Measurements from ENCODE around the gene SCN2A.
"Not testable (repeated sequence)": the region's sequence is repeated elsewhere in the genome, so short reads cannot be mapped to it uniquely, and the experiment has no call there.

The SCN2A gene

DNA sequence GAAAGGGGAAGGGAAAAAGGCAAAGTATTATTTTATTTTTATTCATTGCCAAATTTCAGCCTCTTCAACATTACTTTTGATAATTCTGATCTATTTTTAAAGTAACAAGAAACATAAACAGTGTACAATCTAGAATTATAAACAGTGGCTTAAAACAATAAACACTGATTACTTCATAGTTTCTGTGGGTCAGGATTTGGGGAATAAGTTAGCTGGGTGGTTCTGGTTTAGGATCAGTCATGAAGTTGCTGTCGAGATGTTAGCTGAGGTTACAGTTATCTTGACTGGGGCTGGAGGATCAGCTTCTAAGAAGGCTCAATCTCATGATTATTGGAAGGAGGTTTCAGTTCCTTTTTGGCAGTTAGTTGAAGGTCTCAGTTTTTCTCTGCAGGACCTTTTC lies 109.2 kb downstream of the SCN2A start:
- DNase-seq, result no peak

DNA sequence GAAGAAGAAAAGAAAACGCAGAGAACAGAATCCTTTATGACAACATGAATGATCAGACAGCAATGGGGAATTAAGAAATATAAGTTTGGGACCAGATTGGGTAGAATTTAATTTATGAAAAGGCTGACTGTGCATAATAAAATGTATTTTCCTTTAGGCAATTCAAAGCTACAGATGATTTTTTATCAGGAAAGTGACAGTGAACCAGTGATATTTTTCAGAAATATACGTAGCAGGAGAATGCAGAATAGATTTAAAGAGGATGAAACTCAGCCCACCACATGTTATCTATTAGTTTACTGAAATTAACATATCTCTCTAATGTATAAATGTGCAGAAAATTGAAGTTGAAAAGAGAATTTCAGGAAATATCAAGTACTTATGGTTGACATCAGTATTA lies 110.0 kb downstream of the SCN2A start:
- DNase-seq, result no peak

DNA sequence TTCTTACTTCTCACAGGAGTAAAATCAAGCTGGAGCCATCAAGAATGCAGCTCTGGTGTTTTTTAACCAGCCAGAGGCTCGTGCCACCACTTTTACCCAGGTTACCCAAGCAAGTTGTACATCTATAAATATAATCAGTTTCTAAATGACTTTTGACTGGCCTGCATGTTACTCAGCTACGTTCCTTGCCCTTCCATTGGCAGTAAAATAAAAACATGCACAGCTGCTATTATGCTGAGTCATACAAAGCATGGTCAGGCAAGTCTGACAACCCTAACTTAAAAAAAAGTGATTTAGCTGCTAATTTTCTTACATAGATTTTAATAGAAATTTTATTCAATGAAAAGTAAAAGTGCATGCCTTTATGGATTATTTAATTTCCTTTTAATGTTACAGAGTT lies 118.5 kb downstream of the SCN2A start:
- DNase-seq, result no peak

DNA sequence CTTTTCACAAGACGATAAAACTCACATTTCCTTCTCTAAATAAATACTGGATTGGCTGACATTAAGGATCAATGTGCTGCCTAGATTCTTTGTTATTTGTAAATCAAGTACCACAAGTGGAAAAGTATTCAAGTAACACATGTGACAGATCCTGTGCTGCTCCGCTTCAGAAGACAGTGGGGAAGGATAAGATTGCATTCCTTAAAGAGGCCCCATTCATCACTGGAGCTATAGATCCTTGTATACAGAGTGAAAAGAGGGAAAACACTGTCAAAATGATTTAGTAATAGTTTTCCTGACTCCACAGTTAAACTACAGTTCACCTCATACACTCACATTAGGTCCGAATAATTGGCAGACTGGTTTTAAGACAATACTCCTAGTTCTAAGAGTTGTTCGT lies 122.3 kb downstream of the SCN2A start:
- DNase-seq, result no peak

DNA sequence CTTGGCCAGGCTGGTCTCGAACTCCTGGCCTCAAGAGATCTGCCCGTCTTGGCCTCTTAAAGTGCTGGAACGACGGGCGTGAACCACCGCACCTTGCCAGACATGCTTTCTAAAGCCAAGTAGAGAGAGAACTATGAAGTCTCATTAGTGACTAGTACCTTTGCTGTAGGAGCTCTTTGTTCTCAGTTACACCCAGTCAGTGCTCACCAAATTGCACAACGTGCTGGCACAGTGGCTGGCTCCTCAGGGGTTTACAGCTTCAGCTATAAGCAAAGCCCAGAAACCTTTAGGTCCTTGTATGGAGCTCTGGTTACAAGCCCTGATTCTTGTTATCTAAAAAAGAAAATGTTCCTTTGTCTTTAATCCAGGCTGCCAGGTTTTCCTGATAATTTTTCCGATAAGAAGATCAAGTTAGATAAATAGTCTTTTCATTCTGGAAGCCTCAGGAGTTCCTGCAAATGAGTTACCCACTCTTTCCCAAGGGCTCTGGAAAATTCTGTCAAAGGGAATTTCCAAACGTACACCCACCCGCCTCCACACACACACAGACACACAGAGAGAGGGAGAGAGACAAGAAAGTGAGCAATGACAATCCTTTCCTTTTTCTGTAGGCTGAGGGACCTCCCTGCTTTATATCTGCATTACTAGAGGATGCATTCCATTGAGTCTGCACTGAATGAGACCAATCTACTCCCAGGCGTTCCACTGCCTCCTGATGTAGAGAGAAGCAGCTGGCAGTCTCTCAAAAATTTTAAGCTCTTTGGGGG lies 130.1 kb downstream of the SCN2A start:
- no peak for DNase-seq

DNA sequence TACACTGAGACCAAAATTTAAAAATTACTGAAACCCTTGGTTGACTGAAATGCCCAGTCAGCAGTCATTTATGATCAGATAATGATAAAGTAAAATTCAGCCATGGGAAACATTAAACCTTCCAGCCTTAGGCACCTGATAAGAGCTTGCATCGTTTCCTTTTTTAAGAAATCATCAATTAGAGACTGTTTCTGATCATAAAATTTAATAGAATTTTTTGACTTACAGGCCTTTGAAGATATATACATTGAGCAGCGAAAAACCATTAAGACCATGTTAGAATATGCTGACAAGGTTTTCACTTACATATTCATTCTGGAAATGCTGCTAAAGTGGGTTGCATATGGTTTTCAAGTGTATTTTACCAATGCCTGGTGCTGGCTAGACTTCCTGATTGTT lies 130.7 kb downstream of the SCN2A start:
- no peak for DNase-seq

DNA sequence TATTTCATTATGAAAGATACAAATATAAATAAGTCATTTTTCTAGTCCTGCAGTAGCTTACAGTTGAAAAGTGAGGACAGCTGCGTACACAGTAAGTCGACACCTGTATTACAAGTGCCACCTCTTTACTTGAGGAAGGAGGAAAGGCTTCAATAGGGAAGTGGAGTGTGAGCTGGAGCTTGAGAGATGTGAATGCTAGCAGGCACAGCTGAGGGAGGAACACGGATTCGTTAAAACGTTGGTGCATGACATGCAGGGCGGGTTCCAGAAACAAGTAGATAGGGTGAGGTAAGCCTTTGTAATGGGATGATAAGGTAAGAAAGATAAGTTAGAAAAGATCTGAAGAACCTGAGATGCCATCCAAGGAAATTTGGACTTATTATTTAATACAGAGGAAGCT lies 132.1 kb downstream of the SCN2A start:
- DNase-seq, result peak; percentile 75

DNA sequence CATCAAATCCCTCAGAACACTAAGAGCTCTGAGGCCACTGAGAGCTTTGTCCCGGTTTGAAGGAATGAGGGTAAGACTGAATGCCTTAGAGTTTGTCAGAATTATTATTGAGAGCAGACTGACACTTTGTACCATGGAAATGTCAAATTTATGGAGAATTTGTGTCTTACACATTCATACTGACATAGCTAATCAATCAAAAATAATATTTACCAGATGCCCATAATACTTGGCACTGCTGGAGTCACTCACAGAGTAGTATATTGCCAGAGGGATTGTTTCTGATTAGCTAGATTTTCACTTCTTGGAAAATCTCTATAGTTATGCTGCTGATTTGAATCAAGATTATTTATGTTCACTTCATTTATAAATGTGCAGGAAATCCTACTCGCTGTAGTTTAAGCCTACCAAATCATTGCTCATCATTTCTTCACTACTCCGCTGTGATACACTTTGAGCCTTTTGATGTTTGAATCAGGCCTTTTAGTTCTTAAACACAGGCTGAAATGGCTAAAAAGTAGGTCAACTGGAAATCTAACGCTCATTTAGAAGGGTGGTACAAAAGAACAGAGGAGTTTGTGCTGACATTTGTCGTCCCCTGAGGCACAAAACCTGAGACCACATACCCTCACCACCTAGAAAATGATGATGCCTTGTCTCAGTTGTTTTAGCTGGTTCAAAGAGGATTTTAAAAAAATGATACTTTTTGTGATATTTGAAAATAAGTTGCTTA lies 134.2 kb downstream of the SCN2A start:
- no peak for DNase-seq

DNA sequence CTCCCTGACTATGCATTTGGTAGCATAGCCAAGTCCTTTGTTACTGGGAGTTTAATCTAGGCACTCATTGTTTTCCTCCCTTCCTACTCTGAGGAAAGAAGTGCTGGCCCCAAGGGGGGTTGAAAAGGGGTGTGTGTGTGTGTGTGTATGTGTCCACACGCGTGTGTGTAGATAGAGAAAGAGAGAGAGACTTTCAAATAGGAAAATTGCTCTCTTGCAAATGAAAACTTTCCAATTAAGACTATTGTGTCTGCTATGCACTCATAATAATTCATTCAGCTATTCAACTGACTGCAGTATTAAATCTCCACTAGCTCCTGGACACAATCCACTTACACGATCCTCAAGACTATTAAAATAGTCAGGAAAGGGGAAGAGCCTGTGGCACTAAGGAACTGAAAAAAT lies 137.4 kb downstream of the SCN2A start:
- peak; percentile 29 for DNase-seq

DNA sequence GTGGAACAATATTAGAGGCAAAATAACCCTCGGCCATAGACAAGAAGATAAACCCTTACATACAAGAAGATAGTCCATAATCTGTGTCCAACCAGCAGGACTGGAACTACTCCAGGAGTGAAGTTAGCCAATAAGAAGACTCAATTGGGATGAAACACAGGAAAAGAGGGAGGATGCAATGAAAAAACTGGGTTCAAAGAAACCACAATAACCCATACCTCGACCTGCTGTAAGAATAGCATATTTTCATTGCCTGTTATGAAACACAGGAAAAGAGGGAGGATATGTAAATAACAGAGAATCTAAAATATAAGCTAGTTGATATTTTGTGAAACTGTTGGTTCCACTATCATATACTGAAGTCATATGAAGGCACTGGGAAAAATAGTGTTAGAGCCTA lies 143.1 kb downstream of the SCN2A start:
- DNase-seq, result no peak

DNA sequence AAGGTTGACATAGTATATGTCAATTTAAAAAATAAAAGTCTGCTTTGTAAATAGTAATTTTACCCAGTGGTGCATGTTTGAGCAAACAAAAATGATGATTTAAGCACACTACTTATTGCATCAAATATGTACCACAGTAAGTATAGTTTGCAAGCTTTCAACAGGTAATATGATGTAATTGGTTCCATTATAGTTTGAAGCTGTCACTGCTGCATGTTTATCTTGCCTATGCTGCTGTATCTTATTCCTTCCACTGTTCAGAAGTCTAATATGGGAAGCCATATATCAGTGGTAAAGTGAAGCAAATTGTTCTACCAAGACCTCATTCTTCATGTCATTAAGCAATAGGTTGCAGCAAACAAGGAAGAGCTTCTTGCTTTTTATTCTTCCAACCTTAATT lies 151.7 kb downstream of the SCN2A start:
- DNase-seq, result peak; percentile 23

DNA sequence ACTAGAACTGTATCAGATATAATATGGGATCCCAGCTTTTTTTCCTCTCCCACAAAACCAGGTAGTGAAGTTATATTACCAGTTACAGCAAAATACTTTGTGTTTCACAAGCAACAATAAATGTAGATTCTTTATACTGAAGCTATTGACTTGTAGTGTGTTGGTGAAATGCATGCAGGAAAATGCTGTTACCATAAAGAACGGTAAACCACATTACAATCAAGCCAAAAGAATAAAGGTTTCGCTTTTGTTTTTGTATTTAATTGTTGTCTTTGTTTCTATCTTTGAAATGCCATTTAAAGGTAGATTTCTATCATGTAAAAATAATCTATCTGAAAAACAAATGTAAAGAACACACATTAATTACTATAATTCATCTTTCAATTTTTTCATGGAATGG lies 152.6 kb downstream of the SCN2A start:
- no peak for DNase-seq

DNA sequence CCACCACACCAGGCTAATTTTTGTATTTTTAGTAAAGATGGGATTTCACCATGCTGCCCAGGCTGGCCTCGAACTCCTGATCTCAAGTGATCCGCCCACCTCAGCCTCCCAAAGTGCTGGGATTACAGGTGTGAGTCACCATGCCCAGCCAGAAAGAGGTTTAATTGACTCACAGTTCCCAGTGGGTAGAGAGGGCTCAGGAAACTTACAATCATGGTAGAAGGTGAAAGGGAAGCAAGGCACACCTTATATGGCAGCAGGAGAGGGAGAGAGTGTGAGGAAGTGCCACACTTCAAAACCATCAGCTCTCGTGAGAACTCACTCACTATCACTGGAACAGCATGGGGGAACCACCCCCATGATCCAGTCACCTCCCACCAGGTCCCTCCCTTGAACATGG lies 159.4 kb downstream of the SCN2A start:
- DNase-seq, result not testable (repeated sequence)

DNA sequence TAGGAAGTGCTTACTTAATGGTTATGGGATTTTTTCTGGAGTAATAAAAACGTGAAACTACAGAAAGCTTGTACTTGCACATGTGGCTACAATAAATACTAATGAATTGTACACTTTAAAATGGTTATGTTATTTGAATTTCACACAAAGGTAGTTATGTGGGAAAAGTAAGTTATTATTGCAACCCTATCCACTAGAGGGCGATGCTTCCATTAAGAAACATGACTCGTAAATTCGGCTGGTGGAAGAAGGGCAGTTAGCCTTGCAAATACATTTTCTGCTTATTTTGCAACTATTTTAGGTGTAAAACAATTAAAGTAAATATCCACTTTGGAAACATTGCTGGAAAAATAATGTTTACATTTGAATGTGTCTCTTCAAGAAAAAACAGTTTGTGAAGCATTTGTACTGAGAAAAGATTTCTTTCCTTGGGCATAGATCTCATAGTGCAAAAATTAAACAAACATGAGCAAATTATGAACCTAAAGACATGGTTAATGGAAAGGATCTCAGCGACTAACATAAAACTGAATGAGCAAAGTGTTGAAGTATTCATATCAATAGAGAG lies 162.2 kb downstream of the SCN2A start:
- DNase-seq, result peak; percentile 63

DNA sequence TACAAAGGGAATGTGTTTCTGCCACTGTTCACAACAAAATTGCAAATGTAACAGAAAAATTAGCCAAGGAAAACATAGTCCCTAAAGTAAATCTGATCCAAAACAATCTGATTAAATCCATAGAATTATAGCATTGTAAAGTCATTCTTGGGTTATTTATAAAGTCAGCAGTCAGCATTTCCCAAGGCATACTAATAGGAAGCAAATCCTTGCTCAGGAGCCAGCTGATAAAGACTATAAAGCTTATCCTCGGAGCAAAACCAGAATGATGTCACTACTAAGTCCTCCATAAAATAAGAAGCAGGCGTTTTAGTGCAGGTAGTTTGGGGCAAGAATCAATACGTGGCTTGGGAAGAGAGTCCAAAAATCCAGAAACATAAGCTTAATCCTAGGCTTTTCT lies 162.9 kb downstream of the SCN2A start:
- no peak for DNase-seq

DNA sequence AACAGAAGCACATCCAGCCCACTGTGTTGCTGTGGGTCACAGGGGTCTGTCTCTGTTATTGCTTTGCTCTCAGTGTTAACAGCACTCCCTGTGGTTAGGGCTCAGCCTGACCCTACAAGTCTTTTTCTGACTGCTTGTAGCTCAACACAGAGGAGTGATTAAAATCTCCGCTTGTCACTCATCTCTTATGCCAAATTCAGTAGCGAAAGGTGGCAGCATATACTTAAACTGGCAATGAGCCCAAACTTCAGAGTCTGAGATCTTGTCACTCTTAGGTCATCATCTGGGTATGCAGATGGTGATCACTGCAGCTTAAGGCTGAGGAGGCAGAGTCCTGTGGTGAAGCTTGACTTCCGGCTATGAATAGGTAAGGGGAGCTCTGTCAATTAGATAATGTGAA lies 167.0 kb downstream of the SCN2A start:
- DNase-seq, result no peak

DNA sequence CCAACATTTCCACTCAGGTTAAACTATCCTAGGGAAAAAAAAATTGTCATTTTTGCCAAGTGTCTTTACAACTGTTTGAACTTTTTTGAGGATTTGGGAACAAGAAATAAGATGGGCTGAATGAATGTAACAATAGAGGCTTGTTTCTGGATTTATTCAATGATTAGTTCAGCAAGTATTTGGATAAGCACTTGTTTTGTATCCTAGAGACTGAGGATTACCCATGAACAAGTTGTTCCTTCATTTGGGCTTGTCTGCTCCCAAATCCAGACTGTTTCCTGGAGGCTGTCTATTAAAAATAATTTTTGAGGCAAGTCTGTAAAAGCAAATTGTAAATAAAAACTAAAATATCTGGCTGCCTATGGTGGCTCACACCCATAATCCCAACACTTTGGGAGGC lies 168.3 kb downstream of the SCN2A start:
- no peak for DNase-seq

DNA sequence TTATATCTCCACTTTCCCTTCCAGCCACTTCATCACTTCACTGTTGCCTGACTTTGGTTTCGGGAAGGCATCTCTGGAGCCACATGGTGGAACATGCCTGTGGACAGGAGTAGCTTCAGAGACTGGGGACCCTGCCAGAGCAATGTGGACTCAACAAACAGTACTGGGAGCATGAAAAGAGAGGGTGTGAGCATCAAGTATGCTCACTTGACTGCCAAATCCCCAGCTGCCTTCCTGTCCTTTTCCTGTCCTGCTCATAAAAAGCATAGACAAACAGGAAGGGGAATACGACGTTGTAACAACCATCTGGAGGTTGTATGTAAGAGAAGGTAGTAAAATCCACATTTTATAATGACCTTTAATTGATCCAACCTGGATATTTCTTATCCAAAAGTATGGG lies 169.0 kb downstream of the SCN2A start:
- peak; percentile 56 for DNase-seq

DNA sequence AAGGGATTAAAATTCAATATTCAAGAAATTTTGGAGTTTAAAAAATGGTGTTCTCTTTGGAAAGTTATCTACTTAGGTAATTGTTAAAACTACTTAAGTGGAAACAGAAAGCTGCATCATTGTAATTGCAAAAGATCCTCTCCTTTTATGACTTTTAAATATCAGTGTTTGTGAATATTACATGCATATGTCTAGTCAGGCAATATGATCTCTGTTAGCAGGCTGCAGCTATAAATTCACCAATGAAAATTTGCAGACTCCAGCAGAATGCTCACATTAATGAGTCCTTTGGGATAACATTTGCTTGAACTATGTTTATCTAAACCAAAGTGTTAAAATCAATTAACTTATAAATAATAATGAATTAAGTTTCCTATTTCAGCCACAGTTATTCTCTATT lies 171.1 kb downstream of the SCN2A start:
- no peak for DNase-seq

DNA sequence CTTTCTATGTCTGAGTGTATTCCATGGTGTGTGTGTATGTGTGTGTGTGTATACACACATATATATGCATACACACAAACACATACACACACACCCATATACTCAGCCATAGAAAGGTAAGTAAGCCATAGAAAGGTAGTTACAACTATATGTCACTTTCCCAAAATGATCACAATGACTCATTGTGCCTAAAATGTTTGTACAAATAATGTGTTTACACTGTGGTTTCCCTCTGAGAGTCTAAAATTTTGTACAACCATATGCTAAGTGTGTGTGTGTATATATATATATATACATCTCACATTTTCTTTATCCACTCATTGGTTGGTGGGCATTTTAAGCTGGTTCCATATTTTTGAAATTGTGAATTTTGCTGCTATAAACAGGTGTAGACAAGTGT lies 175.0 kb downstream of the SCN2A start:
- no peak for DNase-seq

DNA sequence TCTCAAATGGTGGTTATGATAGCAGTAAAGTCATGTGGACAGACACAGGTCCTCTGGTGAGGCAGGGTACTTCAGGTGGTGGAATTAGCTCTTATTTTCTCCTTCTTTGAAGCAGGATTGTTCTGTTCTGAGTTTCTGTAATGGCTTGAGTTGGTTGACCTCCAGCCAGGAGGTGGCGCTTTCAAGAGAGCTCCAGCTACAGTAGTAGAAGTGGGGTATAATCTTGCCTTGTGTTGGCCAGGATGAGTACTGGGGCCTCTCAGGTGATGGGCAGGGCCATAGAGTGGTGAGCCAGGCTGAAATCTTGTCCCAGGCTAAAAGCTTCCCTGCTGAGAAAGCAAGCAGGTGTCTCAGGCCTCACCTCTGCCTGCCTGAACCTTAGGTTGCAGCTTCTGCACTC lies 177.8 kb downstream of the SCN2A start:
- no peak for DNase-seq

DNA sequence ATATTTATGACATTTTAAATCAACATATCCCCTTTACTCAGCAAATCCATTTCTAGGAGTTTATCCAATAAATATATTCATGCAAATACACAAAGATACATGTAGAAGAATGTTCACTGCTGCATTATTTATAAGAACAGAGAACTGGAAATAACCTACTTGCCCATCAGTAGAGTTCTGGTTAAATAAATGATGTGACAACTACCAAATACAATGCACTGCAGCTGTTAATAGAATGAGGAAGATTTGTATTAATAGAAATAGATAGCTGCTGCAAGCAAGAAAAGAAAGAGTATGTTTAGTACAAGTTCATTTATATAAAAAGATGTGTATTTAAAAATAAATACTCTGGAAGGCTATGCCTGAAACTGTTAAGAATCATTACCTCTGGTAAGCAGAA lies 181.0 kb downstream of the SCN2A start:
- DNase-seq, result no peak

DNA sequence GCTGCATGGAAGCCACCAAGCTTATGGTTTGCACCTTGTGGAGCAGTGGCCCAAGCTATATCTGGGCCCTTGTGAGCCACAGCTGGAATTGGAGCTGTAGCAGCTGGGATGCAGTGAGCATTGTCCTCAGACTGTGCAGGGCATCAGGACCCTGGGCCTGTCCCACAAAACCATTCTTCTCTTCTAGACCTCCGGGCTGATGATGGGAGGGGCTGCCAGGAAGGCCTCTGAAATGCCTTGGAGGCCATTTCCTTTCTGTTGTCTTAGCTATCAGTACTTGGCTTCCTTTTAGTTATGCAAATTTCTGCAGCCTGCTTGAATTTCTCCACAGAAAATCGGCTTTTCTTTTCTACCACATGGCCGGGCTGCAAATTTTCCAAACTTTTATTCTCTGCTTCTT lies 183.9 kb downstream of the SCN2A start:
- DNase-seq, result no peak

DNA sequence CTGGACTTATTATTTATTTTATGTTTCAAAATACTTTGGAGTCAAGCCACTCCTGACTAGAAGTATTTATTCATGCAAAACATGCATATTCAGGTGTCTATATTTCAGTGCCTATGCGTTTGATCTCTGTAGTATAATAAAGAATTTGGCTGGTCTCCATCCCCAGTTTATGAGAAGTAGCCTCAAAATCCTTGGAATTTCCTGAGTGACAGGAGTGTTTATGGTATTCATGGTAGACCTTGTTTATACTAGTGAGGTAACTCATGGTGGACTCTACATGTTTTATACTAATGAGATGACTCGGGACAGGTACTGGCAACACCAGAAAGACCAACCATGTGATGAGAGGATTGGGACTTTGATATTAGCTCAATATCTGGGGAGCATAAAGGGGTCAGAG lies 186.3 kb downstream of the SCN2A start:
- no peak for DNase-seq

DNA sequence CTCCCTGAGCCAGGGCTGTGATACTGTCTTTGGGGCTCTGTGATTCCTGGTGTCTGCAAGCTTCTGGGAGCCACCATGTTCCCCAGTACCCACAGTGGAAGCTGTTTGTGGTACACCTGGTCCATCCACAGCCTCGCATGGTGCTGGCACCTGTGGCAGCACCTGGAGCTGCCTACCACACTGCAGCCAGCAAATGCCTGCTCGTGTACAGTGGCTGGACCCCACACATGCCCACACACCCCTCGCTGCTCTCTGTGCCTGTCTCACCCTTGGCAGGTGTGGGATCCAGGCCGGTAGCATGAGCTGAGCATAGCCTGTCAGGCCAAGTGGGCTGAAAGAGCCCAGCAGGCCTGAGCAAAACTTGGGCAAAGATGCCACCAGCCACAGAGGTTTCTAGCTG lies 188.5 kb downstream of the SCN2A start:
- no peak for DNase-seq
